Progenitor cell of endocrine pancreas (in vitro differentiated cells): ENCODE data around the gene PVR. TPM values are rescaled to one million over a fixed set of nuclear protein-coding genes. Genes with fewer than 3 reads are reported as not detected.
"Not testable (repeated sequence)": the region's sequence is repeated elsewhere in the genome, so short reads cannot be mapped to it uniquely, and the experiment has no call there.

ENCODE experiments used
- DNase-seq: peaks from one replicate; pipeline ENCODE4 v3.0.0; 2021; ENCODE audit warnings: low spot score; ENCODE audit not compliant: unreplicated experiment
- H3K27ac Mint-ChIP-seq: 2 replicates; pipeline ENCODE4 v1.8.0; 2021; ENCODE audit warnings: mild to moderate bottlenecking, moderate library complexity, mixed read lengths
- H3K27me3 Mint-ChIP-seq: 2 replicates; pipeline ENCODE4 v1.8.0; 2021; ENCODE audit warnings: mixed read lengths
- H3K36me3 Mint-ChIP-seq: 2 replicates; pipeline ENCODE4 v1.8.0; 2022; ENCODE audit warnings: mixed read lengths; ENCODE audit not compliant: insufficient read depth
- H3K4me1 Mint-ChIP-seq: 2 replicates; pipeline ENCODE4 v1.8.0; 2021; ENCODE audit warnings: low read depth, mixed read lengths
- H3K4me3 Mint-ChIP-seq: 2 replicates; pipeline ENCODE4 v1.8.0; 2021; ENCODE audit warnings: low read depth, mild to moderate bottlenecking, moderate library complexity, mixed read lengths
- H3K9me3 Mint-ChIP-seq: 2 replicates; pipeline ENCODE4 v1.8.0; 2021; ENCODE audit warnings: low read depth, mixed read lengths
- total RNA-seq: library from RNA; stranded (reverse); gene quantifications from 2 replicates; pipeline ENCODE4 v1.2.1, GENCODE V29; 2021
- TF ChIP-seq, protein P1 (sequence below): fragments of 200-600 bp; sonication (generic); IDR thresholded peaks from one replicate; pipeline ENCODE4 v1.5.0; 2021; ENCODE audit warnings: antibody characterized with exemption, mild to moderate bottlenecking; ENCODE audit not compliant: unreplicated experiment

Gene PVR
- total RNA-seq, 1 donor from 2014 or later, result 61.2 TPM

- H3K9me3 Mint-ChIP-seq, result no peaks in the 10 kb centered on the region
- no peaks in the 10 kb centered on the region for H3K27me3 Mint-ChIP-seq
- DNase-seq, result no peak
- TF ChIP-seq, protein P1, sequence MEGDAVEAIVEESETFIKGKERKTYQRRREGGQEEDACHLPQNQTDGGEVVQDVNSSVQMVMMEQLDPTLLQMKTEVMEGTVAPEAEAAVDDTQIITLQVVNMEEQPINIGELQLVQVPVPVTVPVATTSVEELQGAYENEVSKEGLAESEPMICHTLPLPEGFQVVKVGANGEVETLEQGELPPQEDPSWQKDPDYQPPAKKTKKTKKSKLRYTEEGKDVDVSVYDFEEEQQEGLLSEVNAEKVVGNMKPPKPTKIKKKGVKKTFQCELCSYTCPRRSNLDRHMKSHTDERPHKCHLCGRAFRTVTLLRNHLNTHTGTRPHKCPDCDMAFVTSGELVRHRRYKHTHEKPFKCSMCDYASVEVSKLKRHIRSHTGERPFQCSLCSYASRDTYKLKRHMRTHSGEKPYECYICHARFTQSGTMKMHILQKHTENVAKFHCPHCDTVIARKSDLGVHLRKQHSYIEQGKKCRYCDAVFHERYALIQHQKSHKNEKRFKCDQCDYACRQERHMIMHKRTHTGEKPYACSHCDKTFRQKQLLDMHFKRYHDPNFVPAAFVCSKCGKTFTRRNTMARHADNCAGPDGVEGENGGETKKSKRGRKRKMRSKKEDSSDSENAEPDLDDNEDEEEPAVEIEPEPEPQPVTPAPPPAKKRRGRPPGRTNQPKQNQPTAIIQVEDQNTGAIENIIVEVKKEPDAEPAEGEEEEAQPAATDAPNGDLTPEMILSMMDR, result no peak
- no peak overlapping the region for H3K27ac Mint-ChIP-seq
- H3K4me3 Mint-ChIP-seq, result no peak overlapping the region
- H3K4me1 Mint-ChIP-seq, result peaks cover 2% of the 10 kb centered on the region
- H3K36me3 Mint-ChIP-seq, result peaks cover 22% of the 10 kb centered on the region
Measured at GRCh38 chr19:44680536-44680935, 36.8 kb downstream of the PVR start.

GRCh38 chr19:44681992-44682790 lies 38.5 kb downstream of the PVR start:
- H3K27ac Mint-ChIP-seq, result no peak overlapping the region
- no peak overlapping the region for H3K4me3 Mint-ChIP-seq
- TF ChIP-seq, protein P1, result no peak
- DNase-seq, result no peak
- H3K36me3 Mint-ChIP-seq, result peaks cover 15% of the 10 kb centered on the region
- peaks cover 3% of the 10 kb centered on the region for H3K27me3 Mint-ChIP-seq
- no peaks in the 10 kb centered on the region for H3K9me3 Mint-ChIP-seq
- H3K4me1 Mint-ChIP-seq, result peaks cover 2% of the 10 kb centered on the region

- Mint-ChIP-seq H3K4me3 (no peak overlapping the region), H3K27me3 (peaks cover 3% of the 10 kb centered on the region), H3K36me3 (peaks cover 13% of the 10 kb centered on the region), H3K27ac (no peak overlapping the region), H3K4me1 (no peaks in the 10 kb centered on the region), H3K9me3 (no peaks in the 10 kb centered on the region)
- TF ChIP-seq, protein P1, result no peak
- DNase-seq, result no peak
Measured at GRCh38 chr19:44682807-44683206, 39.1 kb downstream of the PVR start.

GRCh38 chr19:44683434-44684210 lies 39.9 kb downstream of the PVR start:
- TF ChIP-seq, protein P1, result no peak

GRCh38 chr19:44684396-44684795 lies 40.7 kb downstream of the PVR start:
- not testable (repeated sequence) for H3K27ac Mint-ChIP-seq, H3K9me3 Mint-ChIP-seq, H3K27me3 Mint-ChIP-seq, H3K4me3 Mint-ChIP-seq, DNase-seq, H3K36me3 Mint-ChIP-seq, H3K4me1 Mint-ChIP-seq

More at GRCh38 chr19:44683434-44684210, 39.9 kb downstream of the PVR start:
- no peaks in the 10 kb centered on the region for H3K9me3 Mint-ChIP-seq
- no peak overlapping the region for H3K4me3 Mint-ChIP-seq
- no peak overlapping the region for H3K27ac Mint-ChIP-seq
- no peaks in the 10 kb centered on the region for H3K4me1 Mint-ChIP-seq
- peaks cover 3% of the 10 kb centered on the region for H3K27me3 Mint-ChIP-seq
- H3K36me3 Mint-ChIP-seq, result peaks cover 13% of the 10 kb centered on the region
- no peak for DNase-seq
